KMS-11 (cell line): ENCODE measurements around the gene C17orf100.

Experiments
- H2AFZ ChIP-seq: fragments of 200-600 bp; sonication (generic); 2 replicates; pipeline ENCODE4 v1.6.1; 2016; ENCODE audit warnings: antibody characterized with exemption, mixed run types, low read depth
- H3K27ac ChIP-seq: fragments of 200-600 bp; sonication (generic); 2 replicates; pipeline ENCODE4 v1.6.1; 2016; ENCODE audit warnings: mild to moderate bottlenecking, mixed run types
- H3K27me3 ChIP-seq: fragments of 200-600 bp; sonication (generic); 2 replicates; pipeline ENCODE4 v1.6.1; 2017; ENCODE audit warnings: mild to moderate bottlenecking, low read depth, mixed run types, moderate library complexity; ENCODE audit not compliant: insufficient read depth
- H3K36me3 ChIP-seq: fragments of 200-600 bp; sonication (generic); 2 replicates; pipeline ENCODE4 v1.6.1; 2017; ENCODE audit warnings: mild to moderate bottlenecking, mixed run types; ENCODE audit not compliant: insufficient read depth
- H3K4me1 ChIP-seq: fragments of 200-600 bp; sonication (generic); 2 replicates; pipeline ENCODE4 v1.6.1; 2016; ENCODE audit warnings: mild to moderate bottlenecking, low read depth, mixed run types; ENCODE audit not compliant: poor library complexity, severe bottlenecking
- H3K4me2 ChIP-seq: fragments of 200-600 bp; sonication (generic); 2 replicates; pipeline ENCODE4 v1.7.0; 2016; ENCODE audit warnings: mild to moderate bottlenecking, mixed run types
- H3K4me3 ChIP-seq: fragments of 200-600 bp; sonication (generic); IDR thresholded peaks from 2 replicates; pipeline ENCODE4 v1.6.1; 2017; ENCODE audit warnings: low read depth, low read length, mixed read lengths; ENCODE audit not compliant: insufficient read depth
- H3K79me2 ChIP-seq: fragments of 200-600 bp; sonication (generic); 2 replicates; pipeline ENCODE4 v1.6.1; 2016; ENCODE audit warnings: low read depth, mixed run types; ENCODE audit not compliant: insufficient read depth
- H3K9ac ChIP-seq: fragments of 200-600 bp; sonication (generic); 2 replicates; pipeline ENCODE4 v1.6.1; 2016; ENCODE audit warnings: mild to moderate bottlenecking, mixed run types
- H4K20me1 ChIP-seq: fragments of 200-600 bp; sonication (generic); 2 replicates; pipeline ENCODE4 v1.6.1; 2016; ENCODE audit warnings: mild to moderate bottlenecking, mixed run types; ENCODE audit not compliant: insufficient read depth
- CTCF ChIP-seq: fragments of 200-600 bp; sonication (generic); conservative IDR thresholded peaks from 2 replicates; pipeline ENCODE4 v1.6.1; 2017; ENCODE audit warnings: low read depth, mild to moderate bottlenecking, antibody characterized with exemption, low read length, moderate library complexity, mixed read lengths

Gene C17orf100

GRCh38 chr17:6626616-6627015 is 24.9 kb upstream of the C17orf100 start:
- no peak for TF ChIP-seq CTCF
- Histone ChIP-seq H3K36me3 (no peaks in the 10 kb centered on the region), H2AFZ (no peak overlapping the region), H4K20me1 (no peaks in the 10 kb centered on the region), H3K27me3 (no peaks in the 10 kb centered on the region), H3K4me2 (no peak overlapping the region), H3K79me2 (no peaks in the 10 kb centered on the region), H3K9ac (no peak overlapping the region), H3K27ac (no peak overlapping the region), H3K4me3 (no peak overlapping the region), H3K4me1 (no peaks in the 10 kb centered on the region)

- Histone ChIP-seq H3K36me3 (no peaks in the 10 kb centered on the region), H4K20me1 (no peaks in the 10 kb centered on the region), H3K27ac (no peak overlapping the region), H3K4me1 (no peaks in the 10 kb centered on the region), H3K4me2 (no peak overlapping the region), H3K79me2 (no peaks in the 10 kb centered on the region), H2AFZ (no peak overlapping the region), H3K9ac (no peak overlapping the region), H3K4me3 (no peak overlapping the region), H3K27me3 (no peaks in the 10 kb centered on the region)
- no peak for TF ChIP-seq CTCF
Observed at GRCh38 chr17:6627019-6627418, 24.5 kb upstream of the C17orf100 start.

DNA sequence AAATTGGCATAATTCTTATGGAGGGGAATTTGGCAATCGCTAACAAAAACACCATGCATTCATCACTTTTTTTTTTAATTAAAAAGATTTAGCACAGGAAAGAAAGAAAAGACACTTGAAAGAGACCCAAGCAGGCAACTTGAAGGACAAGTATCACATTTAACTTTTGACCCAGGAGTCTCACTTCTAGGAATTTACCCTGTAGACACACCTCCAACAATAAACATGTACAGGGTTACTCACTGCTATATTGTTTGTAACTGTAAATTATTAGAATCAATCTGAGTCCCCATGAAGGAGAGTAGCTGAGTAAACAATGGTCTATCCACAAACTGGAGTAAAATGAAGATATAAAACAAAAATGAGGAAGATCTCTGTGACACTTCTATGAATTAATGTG is 21.2 kb upstream of the C17orf100 start:
- Histone ChIP-seq H3K27me3 (no peaks in the 10 kb centered on the region), H3K4me3 (no peak overlapping the region), H4K20me1 (no peaks in the 10 kb centered on the region), H3K27ac (no peak overlapping the region), H3K79me2 (no peaks in the 10 kb centered on the region), H2AFZ (no peak overlapping the region), H3K36me3 (no peaks in the 10 kb centered on the region), H3K4me1 (no peaks in the 10 kb centered on the region), H3K4me2 (no peak overlapping the region), H3K9ac (no peak overlapping the region)
- no peak for TF ChIP-seq CTCF

GRCh38 chr17:6632530-6632929 is 19.0 kb upstream of the C17orf100 start:
- H2AFZ ChIP-seq = no peak overlapping the region
- H3K4me1 ChIP-seq = no peaks in the 10 kb centered on the region
- no peaks in the 10 kb centered on the region for H3K79me2 ChIP-seq
- H3K27me3 ChIP-seq = no peaks in the 10 kb centered on the region
- H3K4me3 ChIP-seq = no peak overlapping the region
- H3K27ac ChIP-seq = no peak overlapping the region
- H3K4me2 ChIP-seq = no peak overlapping the region
- H3K36me3 ChIP-seq = no peaks in the 10 kb centered on the region
- TF ChIP-seq CTCF = no peak
- no peaks in the 10 kb centered on the region for H4K20me1 ChIP-seq
- no peak overlapping the region for H3K9ac ChIP-seq

GRCh38 chr17:6633263-6633662 is 18.3 kb upstream of the C17orf100 start:
- TF ChIP-seq CTCF = no peak
- no peaks in the 10 kb centered on the region for H3K36me3 ChIP-seq

More at GRCh38 chr17:6633263-6633662, 18.3 kb upstream of the C17orf100 start:
- H3K79me2 ChIP-seq = no peaks in the 10 kb centered on the region
- no peak overlapping the region for H3K9ac ChIP-seq
- H3K27ac ChIP-seq = no peak overlapping the region
- no peaks in the 10 kb centered on the region for H3K27me3 ChIP-seq
- no peaks in the 10 kb centered on the region for H3K4me1 ChIP-seq
- no peak overlapping the region for H2AFZ ChIP-seq
- H3K4me2 ChIP-seq = no peak overlapping the region
- H4K20me1 ChIP-seq = no peaks in the 10 kb centered on the region
- H3K4me3 ChIP-seq = no peak overlapping the region
